ENCODE measurements around the gene BRF1. TPM values are rescaled to one million over a fixed set of nuclear protein-coding genes. Genes with fewer than 3 reads are reported as not detected.
A peak's percentile ranks its signal among the peaks of the same experiment; 100 is the strongest.
"Not testable (repeated sequence)": the region's sequence is repeated elsewhere in the genome, so short reads cannot be mapped to it uniquely, and the experiment has no call there.

The BRF1 gene
- total and polyA plus RNA-seq, 2 donors from 2014 or later, result 19.3 to 34.1 TPM

- Histone ChIP-seq H3K36me3 (ENCODE audit: control insufficient read depth in 2 of 3, insufficient read depth in 3 of 3, low read length in 3 of 3) (no peaks in the 10 kb centered on the region), H3K27ac (ENCODE audit: low read depth in 2 of 2, low read length in 2 of 2) (no peak overlapping the region), H3K4me3 (ENCODE audit: low read length in 3 of 3) (no peak overlapping the region), H3K27me3 (ENCODE audit: control insufficient read depth, insufficient read depth, low read length) (no peaks in the 10 kb centered on the region), H3K9ac (ENCODE audit: low read length in 3 of 3) (no peak overlapping the region), H3K9me3 (ENCODE audit: control insufficient read depth in 2 of 3, insufficient read depth in 1 of 3, low read length in 3 of 3) (no peaks in the 10 kb centered on the region), H3K4me1 (ENCODE audit: control insufficient read depth in 2 of 3, insufficient read depth in 2 of 3, low read depth in 1 of 3, low read length in 3 of 3) (peaks cover 0 to 7% (median 0%) of the 10 kb centered on the region in 3 donors)
- DNase-seq (no peak), FAIRE-seq (no peak)
- TF ChIP-seq, protein P1, sequence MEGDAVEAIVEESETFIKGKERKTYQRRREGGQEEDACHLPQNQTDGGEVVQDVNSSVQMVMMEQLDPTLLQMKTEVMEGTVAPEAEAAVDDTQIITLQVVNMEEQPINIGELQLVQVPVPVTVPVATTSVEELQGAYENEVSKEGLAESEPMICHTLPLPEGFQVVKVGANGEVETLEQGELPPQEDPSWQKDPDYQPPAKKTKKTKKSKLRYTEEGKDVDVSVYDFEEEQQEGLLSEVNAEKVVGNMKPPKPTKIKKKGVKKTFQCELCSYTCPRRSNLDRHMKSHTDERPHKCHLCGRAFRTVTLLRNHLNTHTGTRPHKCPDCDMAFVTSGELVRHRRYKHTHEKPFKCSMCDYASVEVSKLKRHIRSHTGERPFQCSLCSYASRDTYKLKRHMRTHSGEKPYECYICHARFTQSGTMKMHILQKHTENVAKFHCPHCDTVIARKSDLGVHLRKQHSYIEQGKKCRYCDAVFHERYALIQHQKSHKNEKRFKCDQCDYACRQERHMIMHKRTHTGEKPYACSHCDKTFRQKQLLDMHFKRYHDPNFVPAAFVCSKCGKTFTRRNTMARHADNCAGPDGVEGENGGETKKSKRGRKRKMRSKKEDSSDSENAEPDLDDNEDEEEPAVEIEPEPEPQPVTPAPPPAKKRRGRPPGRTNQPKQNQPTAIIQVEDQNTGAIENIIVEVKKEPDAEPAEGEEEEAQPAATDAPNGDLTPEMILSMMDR (IDR thresholded peaks at IDR 0.05; ENCODE audit: borderline replicate concordance, extremely low read depth, insufficient read depth), result no peak
- intact Hi-C loops (cut with DNase I), result no loop called here
Measured at GRCh38 chr14:105303949-105304348, 3.1 kb upstream of the BRF1 start.

- H3K27me3 ChIP-seq (ENCODE audit: control insufficient read depth, insufficient read depth, low read length); FAIRE-seq; H3K36me3 ChIP-seq (ENCODE audit: control insufficient read depth in 2 of 3, insufficient read depth in 3 of 3, low read length in 3 of 3); DNase-seq; H3K9me3 ChIP-seq (ENCODE audit: control insufficient read depth in 2 of 3, insufficient read depth in 1 of 3, low read length in 3 of 3); H3K9ac ChIP-seq (ENCODE audit: low read length in 3 of 3); H3K27ac ChIP-seq (ENCODE audit: low read depth in 2 of 2, low read length in 2 of 2); H3K4me1 ChIP-seq (ENCODE audit: control insufficient read depth in 2 of 3, insufficient read depth in 2 of 3, low read depth in 1 of 3, low read length in 3 of 3); intact Hi-C loops (cut with DNase I): not testable (repeated sequence)
- H3K4me3 ChIP-seq (ENCODE audit: low read length in 3 of 3), result peak overlapping the region in 2 of 3 donors; percentile 69 to 76
Measured at GRCh38 chr14:105301915-105302249, 1.1 kb upstream of the BRF1 start.

DNA sequence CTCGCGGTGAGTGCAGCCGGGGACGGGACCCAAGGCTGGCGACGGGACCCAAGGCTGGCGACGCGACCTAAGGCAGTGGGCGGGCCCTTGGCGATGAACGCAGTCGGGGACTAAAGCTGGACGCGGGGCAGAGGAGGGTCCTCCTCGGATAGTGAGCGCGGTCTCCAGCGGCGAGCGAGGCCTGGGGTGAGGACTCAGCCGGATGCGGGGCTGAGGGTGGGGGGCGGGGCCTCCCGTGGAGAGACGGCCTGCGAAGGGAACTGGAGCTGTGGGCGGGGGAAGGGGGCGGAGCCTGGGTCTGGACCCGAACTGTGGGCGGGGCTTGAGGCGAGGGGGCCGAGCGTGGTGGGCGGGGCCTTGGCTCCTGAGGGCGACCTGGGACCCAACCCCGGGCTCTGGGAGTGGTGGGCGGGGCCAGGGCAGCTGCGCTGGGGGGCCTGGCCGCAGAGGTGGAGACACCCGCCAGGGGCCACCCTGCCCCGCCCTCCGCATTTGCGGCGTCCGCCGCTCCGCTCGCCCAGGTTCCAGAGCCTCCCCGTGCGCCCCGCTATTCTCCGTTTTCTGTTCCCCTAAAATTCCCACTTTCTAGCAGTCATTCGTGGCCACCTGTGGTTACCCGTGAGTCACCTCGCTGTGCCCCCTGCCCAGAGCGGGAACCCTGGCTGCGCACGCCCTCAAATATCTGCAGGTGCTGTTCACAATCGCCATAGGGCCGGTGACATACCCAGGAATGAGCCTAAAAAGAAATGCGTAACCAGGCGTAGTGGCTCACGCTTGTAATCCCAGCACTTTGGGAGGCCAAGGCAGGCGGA lies 508 bp upstream of the BRF1 start:
- H3K4me3 ChIP-seq (ENCODE audit: low read length in 3 of 3), result peak overlapping the region; percentile 62 to 76 (median 69)
- H3K27ac ChIP-seq (ENCODE audit: low read depth in 2 of 2, low read length in 2 of 2), result peak overlapping the region; percentile 93 to 99
- TF ChIP-seq, protein P1 (IDR thresholded peaks at IDR 0.05; ENCODE audit: borderline replicate concordance, extremely low read depth, insufficient read depth), result no peak
- no peak for FAIRE-seq
- peak overlapping the region; percentile 11 to 65 (median 16) for H3K9ac ChIP-seq (ENCODE audit: low read length in 3 of 3)
- H3K9me3 ChIP-seq (ENCODE audit: control insufficient read depth in 2 of 3, insufficient read depth in 1 of 3, low read length in 3 of 3), result no peaks in the 10 kb centered on the region
- H3K4me1 ChIP-seq (ENCODE audit: control insufficient read depth in 2 of 3, insufficient read depth in 2 of 3, low read depth in 1 of 3, low read length in 3 of 3), result peaks cover 0 to 7% (median 0%) of the 10 kb centered on the region in 3 donors
- no peaks in the 10 kb centered on the region for H3K27me3 ChIP-seq (ENCODE audit: control insufficient read depth, insufficient read depth, low read length)
- intact Hi-C loops (cut with DNase I), result no loop called here
- H3K36me3 ChIP-seq (ENCODE audit: control insufficient read depth in 2 of 3, insufficient read depth in 3 of 3, low read length in 3 of 3), result no peaks in the 10 kb centered on the region
- DNase-seq, result peak; percentile 97 to 99 (median 98)

- no peak for DNase-seq
- TF ChIP-seq, protein P1 (IDR thresholded peaks at IDR 0.05; ENCODE audit: borderline replicate concordance, extremely low read depth, insufficient read depth), result no peak
Measured at GRCh38 chr14:105299654-105300541, 903 bp downstream of the BRF1 start.

DNA sequence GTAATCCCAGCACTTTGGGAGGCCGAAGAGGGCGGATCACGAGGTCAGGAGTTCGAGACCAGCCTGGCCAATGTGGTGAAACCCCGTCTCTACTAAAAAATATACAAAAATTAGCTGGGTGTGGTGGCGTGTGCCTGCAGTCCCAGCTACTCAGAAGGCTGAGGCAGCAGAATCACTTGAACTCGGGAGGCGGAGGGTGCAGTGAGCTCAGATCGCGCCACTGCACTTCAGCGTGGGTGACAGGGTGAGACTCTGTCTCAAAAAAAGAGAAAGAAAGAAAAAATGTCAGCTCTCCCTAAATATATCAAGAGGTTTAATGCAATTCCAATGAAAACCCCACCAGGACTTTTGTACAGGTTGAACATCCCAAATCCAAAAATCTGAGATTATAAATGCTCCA lies 3.5 kb downstream of the BRF1 start:
- intact Hi-C loops (cut with DNase I); H3K9ac ChIP-seq (ENCODE audit: low read length in 3 of 3): not testable (repeated sequence)

More at GRCh38 chr14:105299654-105300541, 903 bp downstream of the BRF1 start:
- Histone ChIP-seq H3K4me1 (ENCODE audit: control insufficient read depth in 2 of 3, insufficient read depth in 2 of 3, low read depth in 1 of 3, low read length in 3 of 3) (peaks cover 0 to 7% (median 0%) of the 10 kb centered on the region in 3 donors), H3K27ac (ENCODE audit: low read depth in 2 of 2, low read length in 2 of 2) (peak overlapping the region; percentile 93 to 99), H3K4me3 (ENCODE audit: low read length in 3 of 3) (peak overlapping the region; percentile 69 to 76 (median 70)), H3K36me3 (ENCODE audit: control insufficient read depth in 2 of 3, insufficient read depth in 3 of 3, low read length in 3 of 3) (no peaks in the 10 kb centered on the region), H3K9me3 (ENCODE audit: control insufficient read depth in 2 of 3, insufficient read depth in 1 of 3, low read length in 3 of 3) (no peaks in the 10 kb centered on the region), H3K27me3 (ENCODE audit: control insufficient read depth, insufficient read depth, low read length) (no peaks in the 10 kb centered on the region), H3K9ac (ENCODE audit: low read length in 3 of 3) (peak overlapping the region; percentile 26 to 90 (median 82))
- intact Hi-C loops (cut with DNase I), result no loop called here
- no peak for FAIRE-seq

More for the DNA sequence above, 3.5 kb downstream of the BRF1 start:
- H3K9me3 ChIP-seq (ENCODE audit: control insufficient read depth in 2 of 3, insufficient read depth in 1 of 3, low read length in 3 of 3); DNase-seq; FAIRE-seq; H3K27me3 ChIP-seq (ENCODE audit: control insufficient read depth, insufficient read depth, low read length); H3K27ac ChIP-seq (ENCODE audit: low read depth in 2 of 2, low read length in 2 of 2); H3K36me3 ChIP-seq (ENCODE audit: control insufficient read depth in 2 of 3, insufficient read depth in 3 of 3, low read length in 3 of 3); H3K4me3 ChIP-seq (ENCODE audit: low read length in 3 of 3); H3K4me1 ChIP-seq (ENCODE audit: control insufficient read depth in 2 of 3, insufficient read depth in 2 of 3, low read depth in 1 of 3, low read length in 3 of 3): not testable (repeated sequence)

Measured in kidney (tissue), 14 donors.